GM19463 (cell line): ENCODE results near the gene BOLA1.
"Not testable (repeated sequence)": the region's sequence is repeated elsewhere in the genome, so short reads cannot be mapped to it uniquely, and the experiment has no call there.

Source experiments
- ATAC-seq: cut with Tn5 transposase; IDR thresholded peaks from one replicate; pipeline ENCODE4 v1.9.1; 2021; ENCODE audit warnings: mild to moderate bottlenecking, moderate library complexity; ENCODE audit not compliant: unreplicated experiment

Gene BOLA1

GRCh38 chr1:149899460-149900284, at the start of gene BOLA1:
BOLA1 (plus strand) TSS chr1:149899568; CDS start chr1:149900060, 492 bp downstream.
- ATAC-seq = peak; percentile 97

GRCh38 chr1:149849947-149850360, 49.4 kb upstream of the BOLA1 start:
- no peak for ATAC-seq

- ATAC-seq = peak; percentile 52
Observed at GRCh38 chr1:149850732-149851345, 48.5 kb upstream of the BOLA1 start.

GRCh38 chr1:149851585-149852213, 47.7 kb upstream of the BOLA1 start:
- peak; percentile 43 for ATAC-seq

- peak; percentile 18 for ATAC-seq
Observed at GRCh38 chr1:149852263-149852662, 47.1 kb upstream of the BOLA1 start.

- peak; percentile 1 for ATAC-seq
Observed at GRCh38 chr1:149860271-149860670, 39.1 kb upstream of the BOLA1 start.

- peak; percentile 68 for ATAC-seq
Observed at GRCh38 chr1:149860684-149861496, 38.5 kb upstream of the BOLA1 start.

GRCh38 chr1:149861497-149862054, 37.8 kb upstream of the BOLA1 start:
- not testable (repeated sequence) for ATAC-seq

- ATAC-seq = not testable (repeated sequence)
Observed at GRCh38 chr1:149866887-149867286, 32.5 kb upstream of the BOLA1 start.

GRCh38 chr1:149873060-149873459, 26.3 kb upstream of the BOLA1 start:
- ATAC-seq = not testable (repeated sequence)

- no peak for ATAC-seq
Observed at GRCh38 chr1:149877211-149877946, 22.0 kb upstream of the BOLA1 start.

- no peak for ATAC-seq
Observed at GRCh38 chr1:149879556-149879955, 19.8 kb upstream of the BOLA1 start.

- ATAC-seq = no peak
Observed at GRCh38 chr1:149881876-149882275, 17.5 kb upstream of the BOLA1 start.

- ATAC-seq = no peak
Observed at GRCh38 chr1:149883598-149884247, 15.6 kb upstream of the BOLA1 start.

GRCh38 chr1:149884433-149885338, 14.7 kb upstream of the BOLA1 start:
- ATAC-seq = no peak

- ATAC-seq = no peak
Observed at GRCh38 chr1:149885339-149886120, 13.8 kb upstream of the BOLA1 start.

GRCh38 chr1:149886121-149886395, 13.3 kb upstream of the BOLA1 start:
- not testable (repeated sequence) for ATAC-seq
